HEK293T (cell line): ENCODE measurements around the gene MIP.
"Not testable (repeated sequence)": the region's sequence is repeated elsewhere in the genome, so short reads cannot be mapped to it uniquely, and the experiment has no call there.

ENCODE experiments used
- BHLHE40 ChIP-seq: fragments of 450-650 bp; IDR thresholded peaks from 2 replicates; pipeline ENCODE4 v1.6.1; 2016; ENCODE audit warnings: mild to moderate bottlenecking, moderate library complexity, borderline replicate concordance
- FOXM1 ChIP-seq: fragments of 450-650 bp; IDR thresholded peaks from 2 replicates; pipeline ENCODE4 v1.6.1; 2017; ENCODE audit warnings: mild to moderate bottlenecking, borderline replicate concordance
- HDGF ChIP-seq: fragments of 450-650 bp; IDR thresholded peaks from 2 replicates; pipeline ENCODE4 v1.6.1; 2017; ENCODE audit warnings: antibody characterized with exemption, borderline replicate concordance
- L3MBTL2 ChIP-seq: fragments of 450-650 bp; conservative IDR thresholded peaks from 2 replicates; pipeline ENCODE4 v1.6.1; 2016; ENCODE audit warnings: mild to moderate bottlenecking
- SUZ12 ChIP-seq: fragments of 450-650 bp; IDR thresholded peaks from 2 replicates; pipeline ENCODE4 v1.6.1; 2016; ENCODE audit warnings: mild to moderate bottlenecking

DNA sequence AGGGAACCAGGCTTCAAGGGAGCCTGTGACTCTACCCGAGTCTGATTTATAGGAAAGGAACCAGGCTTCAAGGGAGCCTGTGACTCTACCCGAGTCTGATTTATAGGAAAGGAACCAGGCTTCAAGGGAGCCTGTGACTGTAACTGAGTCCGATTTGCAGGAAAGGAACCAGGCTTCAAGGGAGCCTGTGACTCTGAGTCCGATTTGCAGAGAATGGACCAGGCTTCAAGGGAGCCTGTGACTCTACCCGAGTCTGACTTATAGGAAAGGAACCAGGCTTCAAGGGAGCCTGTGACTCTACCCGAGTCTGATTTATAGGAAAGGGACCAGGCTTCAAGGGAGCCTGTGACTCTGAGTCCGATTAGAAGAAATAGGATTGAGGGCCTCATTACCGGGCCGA, 45.0 kb upstream of the MIP start:
- TF ChIP-seq FOXM1, BHLHE40, SUZ12, L3MBTL2, HDGF: not testable (repeated sequence)
